ENCODE data around the gene DCST1.

DCST1 gene

DNA sequence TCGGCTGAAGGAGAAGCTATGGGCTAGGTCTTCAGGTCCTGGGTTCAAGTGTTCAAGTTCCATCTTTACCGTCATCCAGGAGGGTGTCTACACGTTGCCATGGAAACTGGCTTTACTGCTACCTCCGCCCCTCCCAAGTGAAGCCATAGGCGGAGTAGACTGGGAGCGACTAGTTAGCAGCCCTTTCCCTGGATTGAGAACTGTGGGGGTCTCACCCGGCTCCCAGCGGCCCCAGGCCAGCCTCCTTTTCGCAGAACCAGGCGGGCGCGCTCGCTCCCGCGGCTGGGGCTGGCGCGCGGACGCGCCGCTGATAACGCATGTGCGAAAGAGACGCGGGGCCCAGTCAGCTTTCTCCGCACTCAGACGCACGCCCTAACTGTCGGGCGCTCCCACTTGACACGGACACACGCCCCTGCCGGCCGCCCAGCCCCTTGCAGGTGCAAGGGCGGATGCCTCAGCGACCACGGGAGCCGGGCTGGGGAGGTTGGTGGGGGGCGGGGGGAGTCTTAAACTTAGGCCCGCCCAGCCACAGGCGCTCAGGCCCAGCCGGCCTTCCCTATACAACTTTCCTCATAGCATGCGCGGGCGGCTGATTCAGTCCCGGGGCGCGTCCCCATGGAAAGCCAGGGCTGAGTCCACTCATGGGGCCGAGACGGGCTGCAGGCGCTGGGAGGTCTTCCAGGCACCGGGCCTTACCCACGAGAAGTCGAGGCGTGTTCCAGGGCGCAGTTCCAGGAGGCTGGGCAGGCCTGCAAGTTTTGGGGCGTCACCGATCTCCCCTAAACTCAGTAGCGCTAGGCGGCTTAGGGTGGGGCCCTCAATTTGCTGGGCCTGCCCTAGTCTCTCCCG is 37.3 kb downstream of the DCST1 start:
- peak overlapping the region; percentile 48 for H3K4me3 ChIP-seq (ENCODE audit: low read depth, low read length)

DNA sequence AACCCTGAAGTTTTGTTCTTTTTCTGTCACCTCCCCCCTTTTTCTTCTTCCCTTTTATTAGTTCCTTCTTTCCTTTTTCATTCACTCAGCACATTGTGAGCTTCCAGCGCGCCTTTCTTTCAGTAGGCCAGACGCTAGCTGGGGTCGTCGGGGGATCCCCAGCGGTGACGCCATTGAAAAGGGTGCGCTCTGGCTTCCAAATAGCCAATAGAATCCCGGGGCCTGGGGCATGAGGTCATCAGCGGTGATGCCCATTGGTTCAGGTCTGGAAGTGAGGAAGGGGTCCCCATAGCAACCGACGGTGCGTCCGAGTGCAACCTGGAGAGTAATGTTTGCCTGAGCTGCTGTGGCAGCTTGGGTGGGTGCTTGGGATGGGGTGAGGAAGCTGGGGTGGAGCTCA is 38.1 kb downstream of the DCST1 start:
- no peak overlapping the region for H3K4me3 ChIP-seq (ENCODE audit: low read depth, low read length)

DNA sequence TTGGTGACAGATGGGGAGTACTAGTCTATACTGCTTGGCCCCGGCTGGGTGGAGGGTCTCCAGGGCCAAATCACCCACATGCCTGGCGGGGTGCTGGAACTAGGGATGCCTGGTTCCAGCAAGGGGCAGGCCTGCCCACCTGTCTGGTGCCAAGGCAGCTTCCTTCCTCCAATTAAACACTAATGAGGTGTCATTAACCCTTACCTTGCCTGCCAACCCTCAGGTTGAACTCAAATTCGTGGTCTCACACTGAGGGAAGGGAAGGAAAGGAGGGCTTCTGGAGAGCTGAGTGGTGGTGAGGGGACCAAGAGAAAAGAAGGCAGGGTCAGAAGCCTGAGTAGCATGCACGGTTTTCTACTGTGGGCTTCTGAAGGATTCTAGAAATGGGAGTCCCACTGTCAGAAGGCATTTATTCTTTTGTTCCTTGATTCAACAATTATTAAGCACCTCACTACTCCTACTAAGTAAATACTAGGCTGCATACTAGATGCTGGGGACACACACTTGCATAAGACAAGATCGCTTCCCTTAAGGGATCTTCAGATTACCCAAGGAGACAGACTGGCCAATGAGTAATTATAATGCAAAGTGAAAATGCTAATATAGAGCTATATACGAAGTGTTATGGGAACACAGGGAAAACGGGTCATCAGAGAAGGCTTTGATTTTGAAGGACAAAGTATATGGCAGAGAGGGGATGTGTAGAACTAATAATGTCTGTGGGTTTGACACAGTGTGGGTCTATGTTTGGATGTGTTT is 39.1 kb downstream of the DCST1 start:
- no peak overlapping the region for H3K4me3 ChIP-seq (ENCODE audit: low read depth, low read length)

DNA sequence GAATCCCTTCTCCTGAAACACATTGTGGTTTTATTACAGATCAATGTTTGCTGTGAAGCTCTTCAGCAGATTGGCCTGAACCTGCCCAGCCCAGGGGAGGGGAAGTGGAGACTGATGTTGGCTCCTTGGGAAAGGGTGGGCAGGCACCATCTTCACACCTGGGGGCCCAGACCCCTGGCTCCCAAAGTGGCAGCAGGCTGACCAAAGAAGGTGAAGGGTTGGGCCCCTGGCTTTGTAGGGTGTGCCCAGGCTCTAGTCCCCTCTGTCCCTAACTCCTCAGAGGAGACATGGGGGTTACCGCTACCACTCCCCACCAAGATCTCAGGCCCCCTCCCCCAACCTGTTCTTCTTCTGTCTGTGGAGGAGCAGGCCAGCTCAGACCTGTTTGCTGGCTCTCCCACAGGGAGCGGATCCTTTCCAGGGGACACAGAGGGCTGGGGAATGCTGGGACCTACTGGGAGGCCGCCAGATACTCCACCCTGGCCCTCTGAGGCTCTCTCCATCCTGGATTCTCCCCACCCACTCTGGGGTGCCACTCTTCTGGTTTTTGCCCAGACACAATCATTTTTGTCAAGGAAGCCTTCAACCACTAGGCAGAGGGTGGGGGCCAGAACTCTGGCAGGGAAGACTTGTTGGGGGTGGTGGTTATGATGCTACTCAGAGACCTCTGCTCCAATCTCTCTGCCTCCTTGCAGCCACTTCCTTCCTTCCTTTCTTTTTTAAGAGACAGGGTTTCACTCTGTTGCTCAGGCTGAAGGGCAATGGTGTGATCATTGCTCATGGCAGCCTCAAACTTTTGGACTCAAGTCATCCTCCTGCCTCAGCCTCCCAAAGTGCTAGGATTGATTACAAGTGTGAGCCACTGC is 40.0 kb downstream of the DCST1 start:
- no peak overlapping the region for H3K4me3 ChIP-seq (ENCODE audit: low read depth, low read length)

DNA sequence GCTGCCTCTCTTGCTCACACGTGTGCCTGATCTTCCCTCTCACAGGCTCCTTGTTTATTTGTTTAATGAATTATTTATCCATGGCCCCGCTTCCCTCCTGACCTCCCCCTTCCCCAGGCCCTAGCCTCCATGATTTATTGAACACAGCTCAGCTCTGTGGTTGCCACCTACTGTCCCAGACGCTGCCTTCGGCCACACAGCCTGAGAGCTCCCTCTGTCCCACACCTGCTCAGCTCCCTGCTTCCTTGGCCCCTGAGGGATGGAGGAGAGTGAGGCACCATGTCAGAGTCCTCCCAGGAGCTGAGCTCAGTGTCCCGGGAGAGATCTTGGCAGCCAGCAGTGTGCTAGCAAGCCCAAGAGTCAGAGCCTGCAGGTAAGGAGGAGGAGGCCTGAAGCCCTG is 41.9 kb downstream of the DCST1 start:
- H3K4me3 ChIP-seq (ENCODE audit: low read depth, low read length), result no peak overlapping the region

DNA sequence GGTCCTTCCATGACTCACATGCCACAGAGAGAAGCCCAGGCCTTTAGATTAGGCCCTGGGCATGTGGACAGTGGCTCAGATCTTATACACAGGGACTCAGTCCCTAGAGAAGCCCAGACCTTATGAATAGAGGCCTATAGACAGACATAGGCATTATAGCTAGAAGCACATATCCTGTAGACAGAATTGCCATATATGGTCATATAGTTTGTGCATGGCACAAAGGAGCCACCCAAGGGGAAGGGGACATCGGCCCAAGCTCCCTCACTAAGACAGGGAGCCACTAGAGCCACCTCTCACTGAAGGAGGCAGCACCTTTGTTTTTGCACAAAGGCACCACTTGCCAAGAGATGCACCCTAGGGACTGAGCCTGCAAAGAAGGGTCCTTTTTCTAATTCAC is 42.7 kb downstream of the DCST1 start:
- H3K4me3 ChIP-seq (ENCODE audit: low read depth, low read length), result no peak overlapping the region

DNA sequence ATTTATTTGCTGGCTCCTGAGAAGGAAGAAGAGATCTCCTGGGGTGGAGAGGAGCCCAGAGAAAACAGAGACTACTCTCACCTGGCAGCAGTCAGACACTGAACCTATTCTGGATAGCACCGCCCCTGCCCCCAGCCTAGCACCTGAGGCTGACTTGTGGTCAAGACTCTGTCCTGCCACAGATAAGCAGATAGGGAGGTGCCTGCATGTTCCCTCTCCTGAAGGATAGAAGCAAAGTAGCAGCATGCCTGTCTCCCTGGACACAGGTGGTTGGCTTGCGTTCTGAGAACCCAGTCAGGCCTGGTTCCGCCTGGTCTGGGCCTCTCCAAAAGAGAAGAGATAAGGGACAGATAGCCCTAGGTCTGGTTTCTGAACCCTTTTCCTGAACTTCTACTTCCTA is 43.7 kb downstream of the DCST1 start:
- no peak overlapping the region for H3K4me3 ChIP-seq (ENCODE audit: low read depth, low read length)

DNA sequence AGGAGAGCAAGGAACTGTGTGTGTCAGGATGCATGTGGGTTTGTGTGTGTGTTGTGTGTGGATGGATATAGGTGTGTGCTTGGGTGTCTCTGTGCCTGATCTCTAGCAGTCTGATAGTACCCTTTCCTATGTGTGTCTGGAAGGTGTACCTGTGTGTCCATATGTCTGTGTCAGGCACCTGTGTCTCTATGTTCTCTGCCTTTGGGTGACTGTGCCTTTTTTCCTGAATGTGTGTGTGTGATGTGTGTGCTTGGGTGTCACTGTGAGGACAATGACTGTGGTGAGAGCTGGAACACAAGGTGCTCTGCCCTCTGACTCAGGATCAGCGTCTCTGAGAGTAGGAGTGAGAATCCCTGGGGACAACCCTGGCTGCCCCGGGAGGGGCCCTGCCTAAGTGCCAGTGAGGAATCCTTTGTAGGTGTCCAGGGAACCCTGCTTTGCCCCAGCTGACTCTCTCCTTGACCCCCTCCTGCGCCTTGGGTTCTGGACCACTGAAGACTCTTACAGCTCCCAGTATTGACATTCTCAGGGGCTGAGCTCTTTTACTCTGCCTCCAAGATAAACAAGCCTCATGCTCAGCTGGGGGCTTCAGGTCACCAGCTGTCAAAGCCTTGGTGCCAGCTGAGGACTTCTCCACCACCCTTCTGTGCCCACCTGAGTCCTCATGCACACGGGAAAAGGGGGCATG is 44.3 kb downstream of the DCST1 start:
- H3K4me3 ChIP-seq (ENCODE audit: low read depth, low read length), result peak overlapping the region; percentile 21

DNA sequence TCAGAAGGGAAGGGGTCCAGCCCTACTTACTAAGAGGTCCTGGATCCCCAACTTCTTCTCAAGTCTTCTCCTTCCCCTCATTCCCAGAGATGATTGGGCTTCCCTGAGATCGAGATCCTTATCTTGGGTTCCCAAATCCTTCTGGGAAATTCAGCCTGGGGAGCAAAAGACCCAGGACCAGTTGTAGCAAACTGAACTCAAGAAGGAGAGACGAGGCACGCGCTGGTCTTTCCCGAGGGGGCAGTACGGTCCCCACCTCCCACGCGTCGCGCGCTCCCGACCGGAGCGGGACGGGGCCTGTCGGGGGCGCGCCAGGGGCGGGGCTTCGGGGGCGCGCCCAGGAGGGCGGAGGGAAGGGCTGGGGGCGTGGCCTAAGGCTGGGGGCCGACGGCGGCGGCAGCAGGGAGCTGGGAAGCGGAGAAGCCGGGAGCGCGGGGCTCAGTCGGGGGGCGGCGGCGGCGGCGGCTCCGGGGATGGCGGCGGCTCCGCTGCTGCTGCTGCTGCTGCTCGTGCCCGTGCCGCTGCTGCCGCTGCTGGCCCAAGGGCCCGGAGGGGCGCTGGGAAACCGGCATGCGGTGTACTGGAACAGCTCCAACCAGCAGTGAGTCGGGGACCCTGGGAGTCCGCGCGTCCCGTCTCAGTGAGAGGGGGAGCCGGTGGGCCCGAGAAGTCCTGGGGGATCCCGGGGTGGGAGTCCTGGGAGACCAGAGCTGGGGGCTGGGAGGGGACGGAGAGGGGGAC is 45.0 kb downstream of the DCST1 start, which contains the start of gene EFNA3:
EFNA3 (plus strand) TSS at position 369 of the 741 bp plus-strand sequence; CDS start at position 474, 105 bp downstream.
- peak within 1 kb of the TSS; percentile 31 for H3K4me3 ChIP-seq (ENCODE audit: low read depth, low read length)

DNA sequence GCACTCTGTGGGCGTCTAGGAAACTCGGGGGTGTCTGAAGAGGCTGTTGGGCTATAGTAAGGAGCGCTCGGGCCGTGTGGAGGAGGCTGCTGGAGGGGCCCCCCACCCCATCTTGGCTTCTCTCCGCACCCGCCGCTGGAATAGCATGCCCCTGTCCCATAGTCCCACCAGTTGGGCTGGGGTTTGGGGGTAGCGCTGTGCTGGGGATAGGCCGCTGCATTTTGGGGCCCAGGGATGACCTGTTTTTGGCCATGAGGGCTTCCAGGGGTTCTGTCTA is 45.5 kb downstream of the DCST1 start:
- H3K4me3 ChIP-seq (ENCODE audit: low read depth, low read length), result peak overlapping the region; percentile 31

DNA sequence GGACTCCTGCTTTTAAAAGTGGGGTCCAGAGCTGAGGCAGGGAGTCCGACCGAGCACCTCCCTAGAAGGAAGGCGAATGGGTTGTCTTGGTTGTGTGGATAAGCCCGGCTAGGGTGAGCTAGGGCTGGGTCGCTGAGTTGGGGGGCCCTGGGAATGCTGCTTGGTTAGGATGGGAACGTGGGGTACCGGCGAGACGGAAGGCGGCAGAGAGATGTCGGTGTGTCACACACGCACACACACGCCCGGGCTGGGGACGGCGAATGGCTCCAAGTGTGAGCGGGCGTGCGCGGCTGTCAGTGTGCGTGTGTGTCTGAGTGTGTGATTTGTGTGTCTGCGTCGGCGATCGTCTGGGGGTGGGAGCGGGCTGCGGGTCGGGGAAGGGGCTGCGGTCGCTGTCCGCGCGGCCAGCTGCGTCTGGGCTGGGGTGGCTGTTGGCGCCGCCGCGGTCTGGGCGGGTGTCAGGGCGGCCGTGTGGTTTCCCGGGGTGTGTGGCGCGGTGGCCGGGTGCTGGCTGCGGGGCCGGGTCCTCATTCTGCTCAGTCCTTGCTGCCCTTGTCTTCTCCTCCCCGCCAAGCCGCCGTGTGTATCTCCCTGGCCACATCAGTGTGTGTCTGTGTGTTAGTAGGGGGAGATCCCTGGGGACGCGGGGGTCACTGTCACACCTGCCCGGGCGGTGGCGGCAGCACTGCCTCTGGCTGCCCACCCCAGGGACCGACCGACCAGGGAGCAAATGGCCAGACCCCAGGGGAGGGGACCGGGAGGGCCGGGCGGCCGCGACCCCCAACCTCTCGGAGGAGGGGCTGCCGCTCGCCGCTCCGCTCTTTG is 46.1 kb downstream of the DCST1 start:
- H3K4me3 ChIP-seq (ENCODE audit: low read depth, low read length), result peak overlapping the region; percentile 31

DNA sequence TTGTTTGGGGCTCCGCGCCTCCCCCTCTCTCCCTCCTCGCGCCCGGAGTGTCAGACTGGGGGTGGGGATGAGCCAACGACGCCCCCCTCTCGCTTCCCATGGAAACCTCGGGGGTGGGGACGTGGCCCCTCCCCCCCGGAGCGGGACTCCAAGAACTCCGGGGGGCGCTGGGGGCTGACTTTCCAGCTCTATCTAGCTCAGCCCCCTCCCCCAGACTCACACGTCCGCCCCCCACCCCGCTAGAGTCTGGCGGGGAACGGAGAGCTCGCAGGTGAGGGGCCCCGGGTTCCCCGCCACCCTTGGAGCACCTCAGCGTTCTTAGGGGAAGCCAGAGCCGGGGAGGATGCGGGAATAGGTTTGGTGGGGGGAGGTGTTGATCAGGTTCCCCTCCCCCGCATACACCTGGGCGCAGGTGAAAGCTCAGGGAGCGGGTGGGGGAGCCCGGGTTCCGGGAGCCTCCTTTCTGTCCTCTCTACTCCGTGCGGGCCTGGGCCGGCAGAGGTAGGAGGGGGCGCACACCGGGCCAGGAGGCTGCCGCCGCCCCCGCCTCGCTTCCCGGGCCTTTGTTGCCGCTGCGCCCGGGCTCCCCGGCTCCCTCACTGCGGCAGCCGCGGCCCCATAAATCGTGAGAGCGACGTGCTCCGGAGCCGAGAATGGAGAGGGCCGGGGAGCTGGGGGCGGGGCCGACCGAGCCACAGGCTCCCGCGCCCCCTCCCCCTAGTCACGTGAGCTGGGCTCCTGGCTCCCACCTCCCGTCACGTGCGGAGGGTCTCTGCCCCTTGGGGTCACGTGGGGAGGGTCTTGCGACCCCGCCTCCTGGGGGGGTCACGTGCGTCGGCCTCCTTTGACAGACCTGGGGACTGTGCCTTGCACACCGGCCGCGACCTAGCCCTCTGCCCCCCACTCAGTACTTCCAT is 46.9 kb downstream of the DCST1 start:
- peak overlapping the region; percentile 30 for H3K4me3 ChIP-seq (ENCODE audit: low read depth, low read length)

DNA sequence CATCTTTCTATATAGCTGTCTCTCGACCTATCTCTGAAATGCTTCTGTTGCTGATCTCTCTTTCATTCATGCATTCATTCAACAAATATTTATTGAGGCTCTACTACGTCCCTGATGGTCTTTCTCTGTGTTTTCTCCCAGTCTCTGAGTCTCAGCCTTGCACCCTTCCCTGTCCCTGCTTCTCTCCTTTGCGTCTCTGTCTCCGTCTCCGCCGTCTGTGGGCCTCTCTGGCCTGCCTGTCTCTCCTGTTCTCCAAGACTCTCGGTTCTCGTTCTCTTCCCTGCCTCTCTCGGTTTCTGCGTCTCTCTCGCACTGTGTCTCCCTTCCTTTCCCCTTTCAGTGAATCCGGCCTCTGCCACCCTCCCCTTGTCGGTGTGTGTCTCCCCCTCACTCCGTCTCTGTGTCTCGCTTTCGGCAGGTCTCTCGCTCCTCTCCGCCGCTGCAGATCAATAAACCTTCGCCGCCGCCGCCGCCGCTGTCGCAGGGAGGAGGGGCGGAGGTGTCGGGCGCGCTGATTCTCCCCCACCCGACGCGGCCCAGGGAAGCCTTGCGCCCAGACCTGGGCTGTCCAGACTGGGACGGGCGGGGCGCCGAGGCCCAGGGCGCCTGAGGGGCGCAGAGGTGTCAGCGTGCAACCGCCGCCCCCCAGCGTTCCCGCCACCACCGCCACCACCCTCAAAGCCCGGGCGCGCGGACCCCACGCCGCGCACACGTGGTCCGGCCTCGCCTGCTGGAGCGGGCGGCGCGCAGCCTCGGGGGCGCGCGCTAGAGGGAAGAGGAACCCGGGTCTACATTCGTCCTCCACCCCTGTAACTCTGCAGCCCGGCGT is 48.1 kb downstream of the DCST1 start:
- no peak overlapping the region for H3K4me3 ChIP-seq (ENCODE audit: low read depth, low read length)

DNA sequence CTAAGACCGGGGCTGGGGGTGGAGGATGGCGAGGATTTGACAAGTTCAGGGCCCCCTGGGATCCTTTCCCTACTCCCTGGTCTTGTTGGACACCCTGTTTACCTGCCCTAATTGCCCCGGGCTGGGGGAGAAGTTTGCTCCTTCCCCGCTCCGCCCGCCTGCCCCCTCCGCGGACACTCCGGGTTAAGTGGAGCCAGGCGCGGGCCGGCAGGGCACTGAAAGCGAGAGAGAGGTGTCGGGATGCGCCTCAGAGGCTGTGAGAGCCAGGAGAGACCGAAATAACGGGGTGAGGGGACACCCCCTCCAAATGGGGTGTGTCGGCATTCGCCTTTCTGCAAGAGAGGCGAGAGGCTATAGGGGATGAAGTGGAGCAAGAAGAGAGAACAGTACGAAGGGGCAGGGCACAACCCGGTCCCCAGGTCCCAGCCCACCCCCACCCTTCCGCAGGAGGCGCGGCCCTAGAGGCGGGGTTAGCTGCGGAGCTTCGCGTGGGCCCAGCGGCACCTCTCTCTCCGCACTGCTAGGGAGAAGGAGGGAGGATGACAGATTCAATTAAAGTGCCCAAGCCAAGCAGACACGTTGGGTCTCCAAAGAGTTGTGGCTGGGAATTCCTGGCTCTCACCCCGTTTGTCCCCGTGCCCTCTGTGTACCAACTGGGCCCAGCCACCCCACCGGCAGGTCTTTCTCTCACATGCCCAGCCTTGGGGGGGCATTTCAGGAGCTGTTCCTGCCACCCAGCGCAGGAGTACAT is 48.9 kb downstream of the DCST1 start:
- no peak overlapping the region for H3K4me3 ChIP-seq (ENCODE audit: low read depth, low read length)

DNA sequence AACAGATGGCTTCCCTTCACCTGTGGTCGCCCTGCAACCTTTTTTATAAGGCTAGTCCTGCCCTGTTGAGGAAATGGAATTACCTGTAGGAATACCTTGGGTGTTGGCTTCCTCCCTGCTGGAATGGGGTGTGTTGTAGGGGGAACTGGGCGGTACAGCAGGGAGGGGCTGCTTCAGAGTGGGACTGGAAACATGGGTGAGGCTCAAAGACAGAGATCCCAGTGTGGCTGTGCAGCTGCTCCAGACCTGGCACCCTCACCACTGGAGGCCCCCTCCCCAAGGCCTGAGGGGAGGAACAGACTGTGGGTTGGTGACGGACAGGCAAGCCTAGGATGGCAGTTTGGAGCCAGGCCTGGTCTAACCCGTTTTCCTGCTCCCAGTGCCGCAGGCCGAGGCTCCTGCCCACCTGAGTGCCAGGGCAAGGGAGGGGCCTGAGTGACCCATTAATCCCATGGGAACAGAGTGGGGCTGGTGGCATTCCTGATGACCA is 49.5 kb downstream of the DCST1 start:
- no peak overlapping the region for H3K4me3 ChIP-seq (ENCODE audit: low read depth, low read length)

All from iPS-11a (cell line).